Kidney glomerular epithelial cell (primary cell): ENCODE data around the gene SFR1.

Source experiments
- DNase-seq: peaks from one replicate; lab custom pipeline; 2025; lab: John Stamatoyannopoulos, UW

SFR1 gene

DNA sequence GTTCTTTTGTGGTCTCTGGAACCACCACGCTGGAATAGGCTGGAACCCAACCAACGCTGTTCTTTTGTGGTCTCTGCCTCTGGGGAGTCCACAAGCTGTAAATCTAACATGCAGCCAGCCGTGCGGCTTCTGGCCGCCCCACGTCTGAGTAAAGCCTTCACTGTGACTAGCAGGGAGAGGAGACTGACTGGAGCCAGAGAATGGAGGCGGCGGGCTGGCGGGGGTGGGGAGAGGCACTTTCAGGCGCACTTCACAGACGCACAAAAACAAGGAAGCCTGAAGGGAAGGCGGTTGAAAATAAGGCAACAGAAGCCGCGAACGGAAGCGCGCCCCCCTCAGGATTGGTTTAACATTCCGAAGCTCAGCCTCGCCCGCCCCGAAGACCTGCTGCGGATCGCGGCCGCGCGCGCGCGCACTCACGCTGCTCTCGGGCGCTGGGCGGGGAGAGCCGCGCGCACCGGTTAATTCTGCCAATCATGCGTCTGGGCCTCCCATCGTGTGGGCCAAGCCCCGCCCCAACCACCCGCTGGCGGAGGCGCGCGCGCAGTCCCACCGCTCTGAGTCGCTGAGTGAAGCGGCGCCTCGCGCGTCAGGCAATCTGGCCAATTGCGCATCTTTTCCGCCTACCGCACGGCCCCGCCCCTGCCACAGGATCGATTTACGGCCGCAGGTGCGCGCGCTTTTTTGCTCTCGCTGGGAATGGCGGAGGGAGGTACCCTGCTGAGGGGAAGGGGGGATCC lies at the start of gene SFR1:
Gene SFR1 (plus strand): TSS at position 687 of the 740 bp plus-strand sequence. CDS start 13 bp downstream, at position 700.
- DNase-seq: peak; percentile 97

DNA sequence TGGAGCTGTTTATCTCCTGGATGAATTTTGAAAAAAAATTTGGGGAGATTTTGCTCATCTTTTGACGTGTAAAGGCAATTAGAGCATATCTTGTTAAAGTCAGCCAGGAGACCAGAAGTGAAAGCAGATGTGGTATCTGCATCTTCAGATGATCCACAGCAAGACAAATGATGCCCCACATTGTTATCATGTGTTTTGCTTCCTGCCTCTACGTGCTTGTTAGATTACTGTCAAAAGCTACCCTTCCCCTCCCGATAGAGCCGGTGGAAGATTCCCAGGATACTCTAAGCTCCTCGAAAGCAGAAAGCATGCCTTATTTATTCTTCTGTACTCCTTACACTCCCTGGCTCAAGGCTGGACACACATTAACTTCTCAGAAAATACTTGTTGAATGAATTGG lies 49.2 kb upstream of the SFR1 start:
- DNase-seq: no peak

GRCh38 chr10:104074505-104074904 lies 47.5 kb upstream of the SFR1 start:
- no peak for DNase-seq

- DNase-seq: no peak
These were observed 45.2 kb upstream of the SFR1 start for GRCh38 chr10:104076743-104077160.

DNA sequence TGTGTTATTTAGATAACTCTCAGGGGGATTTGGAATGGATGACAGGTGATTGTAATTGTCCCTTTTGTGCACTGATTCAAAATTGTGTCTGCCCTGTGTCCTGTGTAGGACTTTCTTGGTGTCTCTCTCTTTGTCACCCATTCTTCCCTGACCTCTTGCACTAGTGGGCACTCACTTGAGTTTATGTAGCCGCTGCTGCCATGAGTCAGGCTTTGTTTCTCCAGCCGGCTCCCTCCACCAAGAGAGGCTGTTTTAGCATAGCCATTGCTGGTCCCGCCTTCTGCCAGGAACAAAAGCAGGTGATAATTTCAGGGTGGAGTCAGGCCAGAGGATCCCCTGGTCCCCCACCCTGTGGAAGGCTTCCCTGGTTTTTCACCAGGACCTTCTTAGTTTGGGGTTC lies 44.7 kb upstream of the SFR1 start:
- DNase-seq: no peak

GRCh38 chr10:104077663-104078151 lies 44.3 kb upstream of the SFR1 start:
- DNase-seq: no peak

DNA sequence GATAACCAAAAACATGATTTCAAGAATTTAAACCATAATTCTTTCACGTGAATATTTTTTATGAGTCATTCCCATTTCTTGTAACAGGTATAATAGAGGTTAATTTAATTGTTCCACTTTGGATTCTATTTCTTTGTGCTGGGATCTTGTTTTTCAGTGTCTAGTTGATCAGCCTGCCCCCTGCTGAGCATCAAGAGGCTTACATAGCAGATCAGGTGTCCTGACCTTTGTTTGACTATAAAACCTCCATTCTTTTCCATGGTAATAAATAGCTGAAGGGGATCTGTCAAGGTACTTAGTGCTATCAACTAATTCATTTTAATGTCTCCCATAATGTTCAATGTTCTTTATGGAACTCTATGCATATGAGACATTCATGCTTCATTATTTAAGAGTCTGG lies 41.2 kb upstream of the SFR1 start:
- no peak for DNase-seq

- no peak for DNase-seq
These were observed 40.0 kb upstream of the SFR1 start for GRCh38 chr10:104081998-104082397.

DNA sequence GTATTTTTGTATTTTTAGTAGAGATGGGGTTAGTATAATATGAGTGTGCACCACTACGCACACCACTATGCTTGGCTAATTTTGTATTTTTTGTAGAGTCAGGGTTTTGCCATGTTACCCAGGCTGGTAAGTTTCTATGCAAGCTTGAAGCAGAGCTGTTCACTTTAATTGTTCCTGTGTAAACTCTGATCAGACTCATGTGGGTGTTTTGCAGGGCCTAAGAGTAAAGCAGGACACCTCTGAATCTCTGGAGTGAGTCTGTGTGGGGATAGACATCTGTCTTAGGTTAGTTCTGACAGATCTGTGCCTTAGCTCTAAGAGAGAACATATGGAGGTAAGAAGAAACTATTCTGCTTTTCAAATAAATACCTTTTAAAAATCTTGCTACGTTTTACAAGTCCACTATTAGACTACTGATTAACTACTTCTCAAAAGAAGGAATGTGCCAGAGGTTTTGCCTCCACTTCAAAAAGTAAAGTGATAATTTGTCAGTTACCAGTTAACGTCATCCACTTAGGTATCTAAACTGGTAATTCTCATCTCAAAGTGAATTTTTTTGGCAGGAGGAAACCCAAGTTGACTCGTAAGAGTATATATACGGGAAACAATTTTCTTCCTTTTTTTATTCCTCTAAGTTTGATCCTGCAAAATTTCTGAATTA lies 37.4 kb upstream of the SFR1 start:
- DNase-seq: no peak

- DNase-seq: no peak
These were observed 36.1 kb upstream of the SFR1 start, which contains the start of gene COL17A1 for GRCh38 chr10:104085801-104086400. Gene COL17A1 (minus strand): TSS chr10:104085880. CDS start chr10:104080673, 5,207 bp downstream.

GRCh38 chr10:104088239-104088638 lies 33.7 kb upstream of the SFR1 start:
- DNase-seq: no peak

DNA sequence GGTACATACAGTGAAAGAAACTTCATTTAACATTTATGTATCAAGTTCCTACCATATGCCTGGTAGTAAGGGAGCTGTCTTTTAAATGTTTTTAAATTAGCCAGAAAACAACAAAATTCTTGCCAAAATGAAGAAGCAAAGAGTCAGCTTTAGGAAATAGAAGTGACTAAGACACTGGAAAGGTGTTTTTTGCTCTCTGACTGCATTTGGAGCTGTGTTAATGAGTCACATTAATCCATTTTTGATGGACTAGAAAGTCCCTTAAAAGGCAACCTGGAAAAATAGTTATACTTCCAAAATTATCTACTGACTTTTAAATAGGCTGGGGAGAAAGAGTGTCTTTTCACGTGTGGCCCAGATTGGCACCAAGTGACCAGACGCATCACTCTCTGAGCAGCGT lies 32.4 kb upstream of the SFR1 start:
- DNase-seq: no peak

- no peak for DNase-seq
These were observed 31.4 kb upstream of the SFR1 start for GRCh38 chr10:104090611-104091010.

DNA sequence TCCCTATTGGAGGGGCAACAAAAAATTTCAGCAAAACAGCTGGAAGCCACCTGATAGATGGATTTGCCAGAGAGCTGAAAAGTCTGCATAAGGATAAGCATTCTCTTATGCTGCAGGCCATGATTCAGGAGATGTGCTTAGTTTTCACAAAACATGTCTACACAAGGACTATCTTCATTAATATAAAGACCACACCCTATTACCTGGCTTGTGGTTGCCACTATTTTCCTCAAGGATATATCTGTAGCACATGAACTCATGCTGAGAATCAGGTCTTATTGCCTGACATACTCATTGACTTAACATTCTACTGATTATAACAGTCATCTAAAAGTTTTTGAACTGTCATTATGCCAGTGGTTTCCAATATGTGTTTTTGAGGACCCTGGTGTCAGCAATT lies 29.2 kb upstream of the SFR1 start:
- DNase-seq: no peak

DNA sequence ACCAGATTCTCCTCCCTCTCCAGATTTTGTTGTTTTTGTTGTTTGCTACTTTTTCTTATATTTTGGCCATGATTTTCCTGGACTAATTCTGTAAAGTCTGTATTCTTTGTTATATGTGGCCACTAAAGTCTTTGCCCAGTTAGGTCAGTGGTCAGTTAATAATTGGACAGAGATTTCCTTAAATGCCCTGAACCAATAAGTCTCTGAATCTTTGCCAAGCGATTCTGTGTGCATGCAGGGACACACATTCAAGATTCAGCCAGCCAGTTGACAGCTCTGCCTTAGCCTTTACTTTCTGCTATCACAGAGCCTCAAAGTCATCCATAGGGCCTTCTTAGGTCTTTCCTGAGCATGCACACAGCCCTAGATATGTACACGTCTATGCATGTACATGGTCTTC lies 25.3 kb upstream of the SFR1 start:
- no peak for DNase-seq

- no peak for DNase-seq
These were observed 23.5 kb upstream of the SFR1 start for GRCh38 chr10:104098358-104098925.

- no peak for DNase-seq
These were observed 22.7 kb upstream of the SFR1 start for GRCh38 chr10:104099269-104099668.

- DNase-seq: no peak
These were observed 22.0 kb upstream of the SFR1 start for GRCh38 chr10:104099941-104100340.

DNA sequence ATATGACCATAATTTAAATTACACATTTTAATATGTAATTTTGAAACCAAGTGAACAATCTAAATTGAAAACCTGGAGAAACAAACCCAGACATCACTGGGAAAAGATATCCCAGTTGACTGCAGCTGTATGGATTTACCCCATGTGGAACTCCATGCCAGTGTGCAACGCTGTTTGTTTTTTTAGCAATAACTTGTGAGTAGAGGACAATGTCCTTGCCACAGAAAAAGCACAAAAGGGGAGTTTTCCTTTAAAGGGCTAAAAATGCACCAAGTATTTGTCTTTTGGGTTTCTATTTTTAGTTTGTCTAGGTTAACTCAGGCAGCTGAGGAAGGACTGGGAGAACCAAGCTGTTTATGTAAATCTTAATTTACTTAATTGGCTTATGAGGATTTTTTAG lies 21.2 kb upstream of the SFR1 start:
- DNase-seq: no peak

- no peak for DNase-seq
These were observed 20.1 kb upstream of the SFR1 start for GRCh38 chr10:104101902-104102301.

DNA sequence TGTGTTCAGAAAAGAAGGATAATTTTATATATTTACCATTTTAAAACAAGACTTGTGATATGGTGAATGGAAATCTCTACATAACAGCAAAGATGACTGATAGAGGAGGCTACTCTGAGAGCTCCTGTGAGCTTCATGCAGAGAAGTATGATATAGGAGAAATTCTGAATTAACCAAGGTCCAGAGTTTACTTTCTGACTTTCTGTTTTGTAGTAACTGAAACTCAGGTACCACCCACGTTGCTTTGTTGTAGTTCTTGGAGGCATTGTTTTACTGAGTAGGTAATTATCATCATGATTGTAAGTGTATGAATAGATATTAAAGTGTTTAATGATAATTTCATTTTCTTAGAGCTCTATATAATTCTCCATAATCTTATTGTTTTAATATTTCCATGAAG lies 18.0 kb upstream of the SFR1 start:
- no peak for DNase-seq

DNA sequence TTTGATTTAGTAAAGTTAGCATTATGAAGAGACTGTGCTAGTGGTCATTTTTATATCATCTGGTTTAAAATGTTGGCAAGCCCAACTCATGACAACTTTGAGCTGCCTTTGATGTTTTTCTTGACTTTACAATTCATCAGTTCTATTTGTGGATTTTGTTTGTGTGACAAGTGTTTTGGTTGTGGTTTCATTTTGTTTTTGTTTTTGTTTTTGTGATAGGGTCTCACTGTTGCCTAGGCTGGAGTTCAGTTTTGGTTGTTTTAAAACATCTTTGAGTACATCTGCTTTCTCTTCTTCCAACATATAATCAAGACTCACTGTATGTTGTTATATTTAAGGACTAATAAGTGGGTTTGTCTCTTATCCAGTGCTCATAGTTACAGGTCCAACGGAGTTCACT lies 17.6 kb upstream of the SFR1 start:
- no peak for DNase-seq

DNA sequence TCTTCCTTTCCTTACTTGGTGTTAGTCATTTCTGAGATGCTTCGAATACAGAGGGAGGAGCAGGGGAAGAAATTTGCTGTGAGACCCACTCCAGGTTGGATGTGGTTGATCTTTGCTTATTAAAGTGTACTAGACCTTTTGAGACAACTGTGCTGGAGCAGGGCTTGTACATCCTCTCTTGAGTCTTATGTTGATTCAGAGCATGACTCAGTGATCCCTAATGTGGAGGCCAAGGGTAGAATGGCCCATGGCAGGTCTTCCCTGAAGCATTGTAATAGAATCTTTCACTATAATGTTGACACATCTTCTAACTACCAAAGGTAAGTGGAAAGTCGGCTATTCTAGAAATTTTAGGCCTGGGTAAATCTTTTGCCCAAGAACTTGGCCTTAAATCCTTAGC lies 17.0 kb upstream of the SFR1 start:
- DNase-seq: no peak
